Type B pancreatic cell (in vitro differentiated cells): ENCODE results near the gene YWHAG. TPM values are rescaled to one million over a fixed set of nuclear protein-coding genes. Genes with fewer than 3 reads are reported as not detected.
"Not testable (repeated sequence)": the region's sequence is repeated elsewhere in the genome, so short reads cannot be mapped to it uniquely, and the experiment has no call there.

Experiments
- DNase-seq: peaks from one replicate; pipeline ENCODE4 v3.0.0; 2021; ENCODE audit warnings: mixed read lengths; ENCODE audit not compliant: unreplicated experiment; ENCODE audit errors: extremely low spot score
- H3K27ac Mint-ChIP-seq: 2 replicates; pipeline ENCODE4 v1.8.0; 2021; ENCODE audit warnings: mild to moderate bottlenecking, mixed read lengths
- H3K27me3 Mint-ChIP-seq: 2 replicates; pipeline ENCODE4 v1.8.0; 2021; ENCODE audit warnings: mixed read lengths
- H3K36me3 Mint-ChIP-seq: 2 replicates; pipeline ENCODE4 v1.8.0; 2021; ENCODE audit warnings: mixed read lengths
- H3K4me1 Mint-ChIP-seq: one replicate; pipeline ENCODE4 v1.8.0; 2021; ENCODE audit warnings: mixed read lengths; ENCODE audit not compliant: unreplicated experiment
- H3K4me3 Mint-ChIP-seq: 2 replicates; pipeline ENCODE4 v1.8.0; 2021; ENCODE audit warnings: mild to moderate bottlenecking, mixed read lengths
- H3K9me3 Mint-ChIP-seq: 2 replicates; pipeline ENCODE4 v1.8.0; 2021; ENCODE audit warnings: mixed read lengths
- CTCF ChIP-seq: fragments of 200-600 bp; sonication (generic); conservative IDR thresholded peaks from 2 replicates; pipeline ENCODE4 v1.5.0; 2021; ENCODE audit warnings: antibody characterized with exemption, mild to moderate bottlenecking
- total RNA-seq: library from RNA; stranded (reverse); gene quantifications from 2 replicates; pipeline ENCODE4 v1.2.1, GENCODE V29; 2021; ENCODE audit warnings: low replicate concordance

Gene YWHAG
- total RNA-seq, 1 donor from 2014 or later: 140 TPM

- Mint-ChIP-seq H3K27me3 (peaks cover 5% of the 10 kb centered on the region), H3K27ac (peak overlapping the region; percentile 91), H3K36me3 (no peaks in the 10 kb centered on the region), H3K9me3 (peaks cover 4% of the 10 kb centered on the region), H3K4me3 (peak overlapping the region; percentile 52), H3K4me1 (peaks cover 20% of the 10 kb centered on the region)
- TF ChIP-seq CTCF: no peak
- DNase-seq: no peak
These were observed 14.4 kb upstream of the YWHAG start for GRCh38 chr7:76372984-76373833.

DNA sequence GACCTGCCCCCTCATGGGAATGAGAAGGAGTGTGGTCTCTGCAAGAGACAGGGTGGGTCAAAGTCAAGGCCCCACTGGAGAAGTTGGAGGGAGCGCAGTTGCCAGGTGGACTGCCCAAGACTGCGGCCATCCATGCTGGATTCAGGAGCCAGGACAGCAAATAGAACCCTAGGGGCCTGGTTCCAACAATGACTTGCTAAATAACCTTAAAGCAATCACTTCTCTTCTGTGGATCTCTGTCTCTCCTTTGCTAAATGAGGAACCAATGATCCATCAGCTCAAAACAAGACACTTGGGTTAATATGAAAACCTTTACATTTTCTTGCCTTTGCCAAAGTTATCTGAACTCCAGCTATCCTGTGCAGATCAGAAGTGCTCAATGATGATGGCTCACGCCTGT is 12.6 kb upstream of the YWHAG start:
- peaks cover 12% of the 10 kb centered on the region for H3K4me1 Mint-ChIP-seq
- no peak for DNase-seq
- peaks cover 4% of the 10 kb centered on the region for H3K9me3 Mint-ChIP-seq
- no peak overlapping the region for H3K27ac Mint-ChIP-seq
- no peak for TF ChIP-seq CTCF
- H3K36me3 Mint-ChIP-seq: no peaks in the 10 kb centered on the region
- no peak overlapping the region for H3K4me3 Mint-ChIP-seq
- peaks cover 5% of the 10 kb centered on the region for H3K27me3 Mint-ChIP-seq

GRCh38 chr7:76369018-76369417 is 10.2 kb upstream of the YWHAG start:
- no peak for TF ChIP-seq CTCF
- Mint-ChIP-seq H3K27me3 (peaks cover 5% of the 10 kb centered on the region), H3K9me3 (peaks cover 4% of the 10 kb centered on the region), H3K4me1 (peaks cover 16% of the 10 kb centered on the region), H3K27ac (no peak overlapping the region), H3K36me3 (no peaks in the 10 kb centered on the region), H3K4me3 (no peak overlapping the region)
- DNase-seq: no peak

DNA sequence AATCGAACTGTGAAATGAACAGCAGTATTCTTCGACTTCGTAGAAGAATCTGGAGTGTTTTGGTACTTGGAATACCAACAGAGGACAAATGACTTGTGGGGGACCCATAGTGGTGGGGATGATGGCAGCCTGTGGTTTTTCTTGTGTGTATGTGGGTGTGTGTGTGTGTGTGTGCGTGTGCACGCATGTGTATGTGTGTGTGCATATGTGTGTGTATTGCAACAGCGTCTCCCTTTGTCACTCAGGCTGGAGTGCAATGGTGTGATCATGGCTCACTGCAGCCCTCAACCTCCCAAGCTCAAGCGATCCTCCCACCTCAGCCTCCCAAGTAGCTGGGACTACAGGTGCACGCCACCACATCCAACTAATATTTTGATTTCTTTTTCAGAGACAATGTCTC is 9.4 kb upstream of the YWHAG start:
- peaks cover 15% of the 10 kb centered on the region for H3K4me1 Mint-ChIP-seq
- DNase-seq: no peak
- no peak for TF ChIP-seq CTCF
- H3K27ac Mint-ChIP-seq: no peak overlapping the region
- no peaks in the 10 kb centered on the region for H3K36me3 Mint-ChIP-seq
- peaks cover 2% of the 10 kb centered on the region for H3K27me3 Mint-ChIP-seq
- peaks cover under 1% of the 10 kb centered on the region for H3K9me3 Mint-ChIP-seq
- no peak overlapping the region for H3K4me3 Mint-ChIP-seq

GRCh38 chr7:76364198-76364584 is 5.4 kb upstream of the YWHAG start:
- Mint-ChIP-seq H3K9me3 (no peaks in the 10 kb centered on the region), H3K4me3 (peak overlapping the region; percentile 69), H3K27me3 (no peaks in the 10 kb centered on the region), H3K36me3 (no peaks in the 10 kb centered on the region), H3K4me1 (peaks cover 18% of the 10 kb centered on the region), H3K27ac (peak overlapping the region; percentile 95)
- DNase-seq: no peak
- no peak for TF ChIP-seq CTCF

DNA sequence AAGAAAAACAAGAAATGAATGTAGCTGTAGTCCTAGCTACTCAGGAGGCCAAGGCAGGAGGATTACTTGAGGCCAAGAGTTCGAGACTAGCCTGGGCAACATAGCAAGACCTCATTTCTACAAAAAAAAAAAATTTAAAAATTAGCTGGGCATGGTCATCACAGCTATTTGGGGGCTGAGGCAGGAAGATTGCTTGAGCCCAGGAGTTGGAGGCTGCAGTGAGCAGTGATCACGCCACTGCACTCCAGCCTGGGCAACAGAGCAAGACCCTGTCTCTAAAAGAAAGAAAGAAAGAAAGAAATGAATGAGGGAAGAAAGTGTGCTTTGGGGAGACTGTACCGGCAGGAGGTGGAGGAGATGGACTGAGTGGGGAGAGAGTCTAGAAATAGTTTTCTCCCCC is 5.0 kb upstream of the YWHAG start:
- not testable (repeated sequence) for H3K4me3 Mint-ChIP-seq, DNase-seq, H3K9me3 Mint-ChIP-seq, H3K27me3 Mint-ChIP-seq, H3K36me3 Mint-ChIP-seq
- Mint-ChIP-seq H3K27ac (peak overlapping the region; percentile 95), H3K4me1 (peaks cover 18% of the 10 kb centered on the region)
